Activated CD8-positive, alpha-beta memory T cell treated with anti-CD3 and anti-CD28 coated beads, Interleukin-2, amount 10 ng/mL, durations not matched to agents 7 days and 5 days (primary cell): ENCODE data around the gene PSMC3IP. TPM values are rescaled to one million over a fixed set of nuclear protein-coding genes. Genes with fewer than 3 reads are reported as not detected.
"Not testable (repeated sequence)": the region's sequence is repeated elsewhere in the genome, so short reads cannot be mapped to it uniquely, and the experiment has no call there.

Experiments
- ATAC-seq: fragments of 150-1000 bp; cut with Tn5 transposase; one replicate; pipeline ENCODE4 v1.10.0; 2021; ENCODE audit warnings: moderate library complexity
- CTCF ChIA-PET: fragments of 350-600 bp; sonication (Branson Sonifier 250); formaldehyde crosslinking; loops from one replicate; lab custom pipeline; 2021; ENCODE audit warnings: antibody characterized with exemption; lab: Charles Lee
- DNase-seq: peaks from one replicate; pipeline ENCODE4 v3.0.0-alpha.2; 2020
- H3K27ac Mint-ChIP-seq: one replicate; pipeline ENCODE4 v1.8.0; 2021; ENCODE audit warnings: mild to moderate bottlenecking, mixed read lengths
- H3K27me3 Mint-ChIP-seq: one replicate; pipeline ENCODE4 v1.8.0; 2021; ENCODE audit warnings: mixed read lengths
- H3K36me3 Mint-ChIP-seq: one replicate; pipeline ENCODE4 v1.8.0; 2021; ENCODE audit warnings: mild to moderate bottlenecking, mixed read lengths
- H3K4me1 Mint-ChIP-seq: one replicate; pipeline ENCODE4 v1.8.0; 2021; ENCODE audit warnings: mixed read lengths
- H3K4me3 Mint-ChIP-seq: one replicate; pipeline ENCODE4 v1.8.0; 2021; ENCODE audit warnings: mild to moderate bottlenecking, moderate library complexity, mixed read lengths
- H3K9me3 Mint-ChIP-seq: one replicate; pipeline ENCODE4 v1.8.0; 2022; ENCODE audit warnings: low read depth, mixed read lengths
- total RNA-seq, 2 experiments: library from RNA; stranded (reverse); gene quantifications; one replicate each; pipeline ENCODE4 v1.2.3, GENCODE V29; 2021

PSMC3IP gene
- total RNA-seq, 2 experiments from 2014 or later: 24.4 to 25.5 TPM

DNA sequence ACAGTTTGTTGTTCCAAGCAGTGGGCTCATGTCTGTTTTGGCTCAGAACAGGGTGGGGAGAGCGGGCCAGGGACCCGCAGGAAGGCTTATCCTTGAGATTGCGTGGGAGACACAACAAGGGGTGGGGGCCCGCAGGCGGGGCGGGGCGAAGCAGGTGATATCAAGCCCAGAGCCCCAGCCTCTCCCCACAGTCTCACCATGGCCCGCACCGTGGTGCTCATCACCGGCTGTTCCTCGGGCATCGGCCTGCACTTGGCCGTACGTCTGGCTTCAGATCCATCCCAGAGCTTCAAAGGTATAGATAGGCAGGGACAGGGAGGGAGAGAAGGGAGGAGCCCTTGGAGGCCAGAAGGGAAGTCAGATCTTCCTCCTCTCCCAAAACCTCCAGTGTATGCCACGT lies 24.8 kb downstream of the PSMC3IP start, which contains the start of gene HSD17B1:
Gene HSD17B1 (plus strand): TSS at position 188 of the 400 bp plus-strand sequence. CDS start 11 bp downstream, at position 199.
- not testable (repeated sequence) for DNase-seq, H3K36me3 Mint-ChIP-seq, ATAC-seq, H3K27me3 Mint-ChIP-seq, H3K9me3 Mint-ChIP-seq
- Mint-ChIP-seq H3K4me3 (peak within 1 kb of the TSS; percentile 85), H3K27ac (peak within 1 kb of the TSS; percentile 92), H3K4me1 (peaks cover 30% of the 10 kb centered on the region)
- CTCF ChIA-PET: interaction anchor here (2.4 kb wide), 1 partner anchor 11 kb away, joined by 6 read pairs; no protein-coding TSS in a partner anchor

- H3K9me3 Mint-ChIP-seq: no peaks in the 10 kb centered on the region
- peaks cover 1% of the 10 kb centered on the region for H3K36me3 Mint-ChIP-seq
- H3K4me3 Mint-ChIP-seq: peak overlapping the region; percentile 43
- ATAC-seq (no peak), DNase-seq (no peak)
- CTCF ChIA-PET: interaction anchor here (1.0 to 2.0 kb wide), 10 partner anchors 10 to 214 kb away, joined by 3 to 14 read pairs (median 6); partner anchors contain the start of genes MLX, NAGLU and PSMC3IP
- no peaks in the 10 kb centered on the region for H3K27me3 Mint-ChIP-seq
- peak overlapping the region; percentile 2 for H3K27ac Mint-ChIP-seq
- peaks cover 20% of the 10 kb centered on the region for H3K4me1 Mint-ChIP-seq
Observed at GRCh38 chr17:42548993-42549755, 28.4 kb downstream of the PSMC3IP start.

- H3K9me3 Mint-ChIP-seq: no peaks in the 10 kb centered on the region
- peaks cover 1% of the 10 kb centered on the region for H3K36me3 Mint-ChIP-seq
- no peaks in the 10 kb centered on the region for H3K27me3 Mint-ChIP-seq
- DNase-seq (peak; percentile 87), ATAC-seq (peak; percentile 89)
- peak overlapping the region; percentile 43 for H3K4me3 Mint-ChIP-seq
- CTCF ChIA-PET: interaction anchor here (0.7 to 2.0 kb wide), 14 partner anchors 9 to 215 kb away, joined by 3 to 14 read pairs (median 4); partner anchors contain the start of genes MLX, NAGLU, PLEKHH3 and PSMC3IP
- H3K4me1 Mint-ChIP-seq: peaks cover 14% of the 10 kb centered on the region
- H3K27ac Mint-ChIP-seq: no peak overlapping the region
Observed at GRCh38 chr17:42548070-42548837, 29.3 kb downstream of the PSMC3IP start.

GRCh38 chr17:42547698-42548069 lies 29.8 kb downstream of the PSMC3IP start:
- Mint-ChIP-seq H3K27ac (no peak overlapping the region), H3K9me3 (no peaks in the 10 kb centered on the region), H3K4me1 (peaks cover 14% of the 10 kb centered on the region), H3K36me3 (no peaks in the 10 kb centered on the region), H3K27me3 (no peaks in the 10 kb centered on the region), H3K4me3 (no peak overlapping the region)
- CTCF ChIA-PET: interaction anchor here (0.8 to 2.0 kb wide), 10 partner anchors 11 to 216 kb away, joined by 3 to 14 read pairs (median 6); partner anchors contain the start of genes MLX, NAGLU and PSMC3IP
- no peak for DNase-seq
- ATAC-seq: no peak

DNA sequence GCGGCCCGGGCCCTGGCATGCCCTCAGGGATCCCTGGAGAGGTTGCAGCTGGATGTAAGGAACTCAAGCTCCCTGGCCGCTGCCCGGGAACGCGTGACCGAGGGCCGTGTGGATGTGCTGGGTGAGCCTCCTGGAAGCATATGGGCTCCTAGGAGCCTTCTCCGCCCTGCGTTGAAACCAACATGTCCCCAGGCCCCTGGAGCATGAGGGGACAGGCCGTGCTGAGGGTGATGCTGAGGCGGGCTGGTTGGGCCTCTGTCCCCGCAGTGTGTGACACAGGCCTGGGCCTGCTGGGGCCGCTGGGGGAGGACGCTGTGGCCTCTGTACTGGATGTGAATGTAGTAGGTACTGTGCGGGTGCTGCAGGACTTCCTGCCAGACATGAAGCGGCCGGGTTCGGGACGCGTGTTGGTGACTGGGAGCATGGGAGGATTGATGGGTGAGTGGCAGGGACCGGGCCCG lies 30.5 kb downstream of the PSMC3IP start:
- no peak overlapping the region for H3K27ac Mint-ChIP-seq
- no peak overlapping the region for H3K4me3 Mint-ChIP-seq

GRCh38 chr17:42545755-42546505 lies 31.6 kb downstream of the PSMC3IP start:
- H3K27ac Mint-ChIP-seq, DNase-seq, H3K9me3 Mint-ChIP-seq, H3K27me3 Mint-ChIP-seq, H3K36me3 Mint-ChIP-seq, H3K4me3 Mint-ChIP-seq, ATAC-seq: not testable (repeated sequence)
- peaks cover 18% of the 10 kb centered on the region for H3K4me1 Mint-ChIP-seq
- CTCF ChIA-PET: interaction anchor here (0.9 to 2.2 kb wide), 3 partner anchors 14 to 107 kb away, joined by 3 to 6 read pairs (median 4); partner anchors contain the start of gene PSMC3IP

More for the DNA sequence above, 30.5 kb downstream of the PSMC3IP start:
- Mint-ChIP-seq H3K4me1 (peaks cover 12% of the 10 kb centered on the region), H3K36me3 (no peaks in the 10 kb centered on the region), H3K9me3 (no peaks in the 10 kb centered on the region), H3K27me3 (no peaks in the 10 kb centered on the region)
- no peak for ATAC-seq
- DNase-seq: no peak
- CTCF ChIA-PET: interaction anchor here (0.8 to 2.2 kb wide), 4 partner anchors 15 to 31 kb away, joined by 3 to 13 read pairs (median 5); partner anchors contain the start of genes MLX and PSMC3IP

DNA sequence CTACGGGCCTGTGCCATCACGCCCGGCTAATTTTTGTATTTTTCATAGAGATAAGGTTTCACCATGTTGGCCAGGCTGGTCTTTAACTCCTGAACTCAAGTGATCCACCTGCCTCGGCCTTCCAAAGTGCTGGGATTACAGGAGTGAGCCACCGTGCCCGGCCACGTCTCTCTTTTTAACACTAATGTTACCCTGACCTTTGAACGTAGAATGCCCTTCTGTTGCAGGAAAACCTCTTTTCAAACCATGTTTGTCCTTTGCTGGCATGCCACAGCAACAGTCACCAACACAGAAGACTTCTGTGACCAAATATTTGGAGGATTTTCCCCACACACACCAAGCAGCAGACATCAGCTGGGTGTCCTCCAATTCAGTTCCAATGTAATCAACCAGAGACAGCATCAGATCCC lies 32.6 kb downstream of the PSMC3IP start:
- no peak for ATAC-seq
- H3K27me3 Mint-ChIP-seq: no peaks in the 10 kb centered on the region
- CTCF ChIA-PET: interaction anchor here (2.2 kb wide), 1 partner anchor 13 kb away, joined by 6 read pairs; no protein-coding TSS in a partner anchor
- no peak overlapping the region for H3K4me3 Mint-ChIP-seq
- H3K27ac Mint-ChIP-seq: no peak overlapping the region
- H3K9me3 Mint-ChIP-seq: no peaks in the 10 kb centered on the region
- no peak for DNase-seq
- peaks cover 23% of the 10 kb centered on the region for H3K4me1 Mint-ChIP-seq
- peaks cover 5% of the 10 kb centered on the region for H3K36me3 Mint-ChIP-seq

- Mint-ChIP-seq H3K4me3 (no peak overlapping the region), H3K4me1 (peaks cover 21% of the 10 kb centered on the region), H3K9me3 (no peaks in the 10 kb centered on the region), H3K36me3 (peaks cover 11% of the 10 kb centered on the region), H3K27ac (no peak overlapping the region), H3K27me3 (no peaks in the 10 kb centered on the region)
- DNase-seq: no peak
- ATAC-seq: no peak
- CTCF ChIA-PET: interaction anchor here (0.7 kb wide), 2 partner anchors 13 to 16 kb away, joined by 3 read pairs; no protein-coding TSS in a partner anchor
Observed at GRCh38 chr17:42543190-42544079, 34.1 kb downstream of the PSMC3IP start.

- CTCF ChIA-PET: interaction anchor here (1.1 to 2.1 kb wide), 8 partner anchors 11 to 37 kb away, joined by 3 to 10 read pairs (median 5); partner anchors contain the start of gene PSMC3IP
- Mint-ChIP-seq H3K4me3 (no peak overlapping the region), H3K9me3 (no peaks in the 10 kb centered on the region), H3K27ac (peak overlapping the region; percentile 54), H3K27me3 (no peaks in the 10 kb centered on the region), H3K36me3 (peaks cover 11% of the 10 kb centered on the region), H3K4me1 (peaks cover 35% of the 10 kb centered on the region)
- DNase-seq (no peak), ATAC-seq (no peak)
Observed at GRCh38 chr17:42541041-42541833, 36.3 kb downstream of the PSMC3IP start.

GRCh38 chr17:42540558-42540957 lies 37.0 kb downstream of the PSMC3IP start:
- not testable (repeated sequence) for H3K9me3 Mint-ChIP-seq, H3K27me3 Mint-ChIP-seq, DNase-seq, ATAC-seq, H3K4me3 Mint-ChIP-seq
- Mint-ChIP-seq H3K4me1 (peaks cover 37% of the 10 kb centered on the region), H3K36me3 (peaks cover 11% of the 10 kb centered on the region), H3K27ac (peak overlapping the region; percentile 34)
- CTCF ChIA-PET: interaction anchor here (1.1 to 2.0 kb wide), 6 partner anchors 10 to 38 kb away, joined by 3 to 10 read pairs (median 5); no protein-coding TSS in a partner anchor

- H3K4me1 Mint-ChIP-seq: peaks cover 41% of the 10 kb centered on the region
- H3K9me3 Mint-ChIP-seq: no peaks in the 10 kb centered on the region
- H3K27me3 Mint-ChIP-seq: peaks cover 5% of the 10 kb centered on the region
- CTCF ChIA-PET: interaction anchor here (1.0 to 3.5 kb wide), 2 partner anchors 11 kb away, joined by 5 to 24 read pairs; no protein-coding TSS in a partner anchor
- no peak overlapping the region for H3K27ac Mint-ChIP-seq
- no peak overlapping the region for H3K4me3 Mint-ChIP-seq
- ATAC-seq (no peak), DNase-seq (no peak)
- peaks cover 11% of the 10 kb centered on the region for H3K36me3 Mint-ChIP-seq
Observed at GRCh38 chr17:42538482-42538881, 39.0 kb downstream of the PSMC3IP start.
